Measurements from ENCODE around the gene ARID3A.

ARID3A gene

GRCh38 chr19:964761-965694 is 39.2 kb downstream of the ARID3A start:
- H3K9me3 ChIP-seq (replicated peaks in 1 of 11): peaks cover 2 to 18% (median 13%) of the 10 kb centered on the region in 11 experiments; a peak in 21 of 22 replicates
- no peak overlapping the region for H3K9ac ChIP-seq
- H3K4me2 ChIP-seq: no peak overlapping the region
- H3K27ac ChIP-seq: no peak overlapping the region
- H3K4me3 ChIP-seq: no peak overlapping the region
- H3K27me3 ChIP-seq: no peaks in the 10 kb centered on the region
- H3K36me3 ChIP-seq: peaks cover 72 to 97% (median 88%) of the 10 kb centered on the region in 11 experiments
- peaks cover 0 to 33% (median 15%) of the 10 kb centered on the region in 10 experiments; a peak in 12 of 20 replicates for H3K4me1 ChIP-seq
- H4K20me1 ChIP-seq: peaks cover 0 to 46% (median 14%) of the 10 kb centered on the region in 11 experiments; a peak in 11 of 22 replicates
- TF ChIP-seq Cebpa-rat (IDR thresholded peaks at IDR 0.05): no peak

- H3K4me2 ChIP-seq: no peak overlapping the region
- H3K4me1 ChIP-seq: peaks cover 0 to 20% (median 13%) of the 10 kb centered on the region in 10 experiments; a peak in 12 of 20 replicates
- no peak for TF ChIP-seq Cebpa-rat (IDR thresholded peaks at IDR 0.05)
- peaks cover 15 to 34% (median 24%) of the 10 kb centered on the region in 11 experiments for H3K9me3 ChIP-seq (replicated peaks in 1 of 11)
- no peaks in the 10 kb centered on the region for H3K27me3 ChIP-seq
- peaks cover 77 to 97% (median 90%) of the 10 kb centered on the region in 11 experiments for H3K36me3 ChIP-seq
- H3K27ac ChIP-seq: peak overlapping the region in 2 of 11 experiments; percentile 21 to 25; a peak in 3 of 22 replicates
- H4K20me1 ChIP-seq: peaks cover 0 to 34% (median 4%) of the 10 kb centered on the region in 11 experiments; a peak in 7 of 22 replicates
- no peak overlapping the region for H3K4me3 ChIP-seq
- no peak overlapping the region for H3K9ac ChIP-seq
Observed at GRCh38 chr19:966485-967088, 40.8 kb downstream of the ARID3A start.

DNA sequence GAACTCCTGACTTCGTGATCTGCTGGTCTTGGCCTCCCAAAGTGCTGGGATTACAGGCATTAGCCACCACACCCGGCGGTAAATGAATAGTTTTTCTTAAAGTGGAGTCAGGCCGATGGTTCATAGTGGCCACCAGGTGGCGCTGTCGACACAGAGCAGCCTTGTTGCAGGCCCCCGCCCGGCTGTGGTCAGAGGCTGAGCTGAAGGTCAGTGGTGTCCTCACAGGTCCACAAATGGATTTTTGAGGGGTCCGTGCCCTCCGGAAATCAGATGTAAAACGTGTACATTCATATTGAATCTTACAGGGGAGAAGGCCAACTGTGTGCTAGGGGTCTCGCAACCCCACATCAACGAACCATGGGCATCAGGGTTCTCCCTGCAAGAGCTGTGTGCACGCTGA is 44.9 kb downstream of the ARID3A start:
- H3K4me3 ChIP-seq: 0 out of 20 replicates have a peak overlapping the region, but pooled peaks of 1 of the 10 experiments have one; percentile 3
- no peak overlapping the region for H3K9ac ChIP-seq
- peaks cover 15 to 34% (median 23%) of the 10 kb centered on the region in 11 experiments for H3K9me3 ChIP-seq (replicated peaks in 1 of 11)
- H3K27ac ChIP-seq: no peak overlapping the region
- no peak for TF ChIP-seq Cebpa-rat (IDR thresholded peaks at IDR 0.05)
- peaks cover 0 to 39% (median 5%) of the 10 kb centered on the region in 11 experiments; a peak in 6 of 22 replicates for H4K20me1 ChIP-seq
- H3K4me2 ChIP-seq: no peak overlapping the region
- H3K27me3 ChIP-seq: no peaks in the 10 kb centered on the region
- peaks cover 57 to 95% (median 78%) of the 10 kb centered on the region in 11 experiments for H3K36me3 ChIP-seq
- peaks cover 0 to 6% (median 0%) of the 10 kb centered on the region in 10 experiments; a peak in 1 of 20 replicates for H3K4me1 ChIP-seq

DNA sequence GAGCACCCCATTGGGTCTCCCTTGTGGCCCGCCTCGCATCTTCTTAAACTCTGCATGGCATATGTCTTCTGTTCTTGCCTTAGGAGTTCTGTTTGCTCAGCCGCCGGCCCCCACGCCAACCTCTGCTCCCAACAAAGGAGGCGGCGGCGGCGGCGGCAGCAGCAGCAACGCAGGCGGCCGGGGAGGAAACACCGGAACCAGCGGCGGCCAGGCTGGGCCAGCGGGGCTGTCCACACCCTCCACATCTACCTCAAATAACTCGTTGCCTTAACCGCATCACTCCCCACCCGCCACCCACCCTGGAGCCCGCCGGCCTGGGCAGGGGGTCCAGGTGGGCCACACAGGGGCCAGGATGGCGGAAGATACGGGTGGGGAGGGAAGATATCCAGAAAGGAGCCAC is 46.0 kb downstream of the ARID3A start:
- H3K4me3 ChIP-seq: no peak overlapping the region
- H3K36me3 ChIP-seq: peaks cover 52 to 88% (median 68%) of the 10 kb centered on the region in 11 experiments
- no peak overlapping the region for H3K4me2 ChIP-seq
- no peak overlapping the region for H3K9ac ChIP-seq
- no peak for TF ChIP-seq Cebpa-rat (IDR thresholded peaks at IDR 0.05)
- H3K27ac ChIP-seq: no peak overlapping the region
- H3K27me3 ChIP-seq: no peaks in the 10 kb centered on the region
- peaks cover 15 to 34% (median 23%) of the 10 kb centered on the region in 11 experiments for H3K9me3 ChIP-seq (replicated peaks in 1 of 11)
- 0 out of 20 replicates have a peak, but pooled peaks cover 0 to 1% (median 0%) of the 10 kb centered on the region in 10 experiments for H3K4me1 ChIP-seq
- H4K20me1 ChIP-seq: peaks cover 0 to 39% (median under 1%) of the 10 kb centered on the region in 11 experiments; a peak in 6 of 22 replicates

- Histone ChIP-seq H3K27me3 (no peaks in the 10 kb centered on the region), H3K4me2 (no peak overlapping the region), H3K36me3 (peaks cover 47 to 83% (median 63%) of the 10 kb centered on the region in 11 experiments), H3K9ac (no peak overlapping the region), H3K4me3 (no peak overlapping the region), H3K9me3 (replicated peaks in 1 of 11) (peaks cover 15 to 34% (median 23%) of the 10 kb centered on the region in 11 experiments), H3K27ac (no peak overlapping the region), H3K4me1 (no peaks in the 10 kb centered on the region), H4K20me1 (peaks cover 0 to 39% (median 0%) of the 10 kb centered on the region in 11 experiments; a peak in 6 of 22 replicates)
- TF ChIP-seq Cebpa-rat (IDR thresholded peaks at IDR 0.05): no peak
Observed at GRCh38 chr19:972281-972680, 46.4 kb downstream of the ARID3A start.

DNA sequence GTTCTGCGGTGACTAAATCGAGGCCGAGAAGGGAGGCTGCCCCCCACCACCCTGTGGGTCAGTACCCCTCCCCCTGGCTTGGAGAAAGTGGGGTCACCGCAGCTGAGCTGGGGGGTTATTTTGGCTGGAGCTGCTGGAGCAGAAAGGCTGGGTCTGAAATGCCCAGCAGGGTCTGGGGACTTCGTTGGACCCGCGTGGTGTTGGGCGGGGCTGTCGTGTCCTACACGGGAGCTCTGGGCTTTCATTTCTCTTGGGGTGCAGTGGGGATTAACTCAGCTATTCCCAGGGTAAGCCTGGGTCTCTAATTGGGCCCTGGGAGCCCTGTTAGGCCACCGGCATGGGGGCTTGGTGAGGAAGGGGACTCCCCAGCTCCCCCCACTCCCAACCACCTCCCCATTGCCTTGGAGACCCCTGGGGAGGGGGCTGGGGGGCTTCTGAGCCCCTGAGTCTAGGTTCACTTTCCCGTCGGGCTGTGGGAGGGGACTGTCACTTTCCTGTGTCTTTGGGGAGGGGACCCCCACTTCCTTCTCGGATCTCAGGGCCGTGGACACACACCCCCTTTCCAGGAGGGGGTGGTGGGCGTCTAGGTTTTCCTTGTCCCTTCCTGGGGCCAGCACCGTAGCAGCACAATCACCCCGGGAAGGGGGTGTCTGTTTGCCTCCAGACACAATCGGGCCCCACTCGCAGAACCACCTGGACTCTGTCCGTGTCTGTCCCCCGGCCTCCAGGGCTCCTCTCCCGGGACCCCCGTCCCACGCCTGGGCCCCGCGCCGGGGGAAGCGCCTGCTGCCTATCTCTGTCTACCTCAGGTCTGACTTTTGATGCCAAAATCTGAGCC is 48.1 kb downstream of the ARID3A start:
- H3K36me3 ChIP-seq: peaks cover 35 to 69% (median 51%) of the 10 kb centered on the region in 11 experiments

GRCh38 chr19:974564-975257 is 48.9 kb downstream of the ARID3A start:
- no peaks in the 10 kb centered on the region for H3K4me1 ChIP-seq
- TF ChIP-seq Cebpa-rat (IDR thresholded peaks at IDR 0.05): no peak
- peaks cover 12 to 21% (median 16%) of the 10 kb centered on the region in 11 experiments for H3K9me3 ChIP-seq (replicated peaks in 1 of 11)
- no peak overlapping the region for H3K4me3 ChIP-seq
- H3K36me3 ChIP-seq: peaks cover 28 to 61% (median 43%) of the 10 kb centered on the region in 11 experiments
- no peaks in the 10 kb centered on the region for H3K27me3 ChIP-seq
- peaks cover 0 to 39% (median 0%) of the 10 kb centered on the region in 11 experiments; a peak in 5 of 22 replicates for H4K20me1 ChIP-seq
- H3K4me2 ChIP-seq: no peak overlapping the region
- H3K9ac ChIP-seq: no peak overlapping the region
- H3K27ac ChIP-seq: no peak overlapping the region

More for the DNA sequence above, 48.1 kb downstream of the ARID3A start:
- no peak overlapping the region for H3K4me2 ChIP-seq
- H3K27me3 ChIP-seq: no peaks in the 10 kb centered on the region
- H3K9me3 ChIP-seq (replicated peaks in 1 of 11): peaks cover 12 to 27% (median 23%) of the 10 kb centered on the region in 11 experiments
- no peaks in the 10 kb centered on the region for H3K4me1 ChIP-seq
- no peak overlapping the region for H3K27ac ChIP-seq
- no peak for TF ChIP-seq Cebpa-rat (IDR thresholded peaks at IDR 0.05)
- H4K20me1 ChIP-seq: peaks cover 0 to 39% (median 0%) of the 10 kb centered on the region in 11 experiments; a peak in 5 of 22 replicates
- no peak overlapping the region for H3K9ac ChIP-seq
- no peak overlapping the region for H3K4me3 ChIP-seq
